GM23338 (cell line): ENCODE data around the gene CYTH1. TPM values are rescaled to one million over a fixed set of nuclear protein-coding genes. Genes with fewer than 3 reads are reported as not detected.

Experiments
- ATAC-seq: fragments of 200-7000 bp; cut with Tn5 transposase; 3 replicates; pipeline ENCODE4 v1.9.1; 2020
- DNase-seq: peaks from one replicate; pipeline ENCODE4 v3.0.0-alpha.2; 2015; ENCODE audit warnings: low spot score
- H2AFZ ChIP-seq: fragments of 200-600 bp; sonication (generic); 2 replicates; pipeline ENCODE4 v1.8.0; 2016; ENCODE audit warnings: antibody characterized with exemption, mild to moderate bottlenecking, moderate library complexity
- H3F3A ChIP-seq: fragments of 200-600 bp; sonication (generic); replicated peaks from 2 replicates; pipeline ENCODE4 v1.8.0; 2017; ENCODE audit warnings: antibody characterized with exemption, mixed run types, low read depth
- H3K27ac ChIP-seq: fragments of 200-600 bp; sonication (generic); 2 replicates; pipeline ENCODE4 v1.6.1; 2016; ENCODE audit warnings: low read depth
- H3K27me3 ChIP-seq: fragments of 200-600 bp; sonication (generic); 2 replicates; pipeline ENCODE4 v1.8.0; 2016; ENCODE audit warnings: mild to moderate bottlenecking, mixed run types, moderate library complexity; ENCODE audit not compliant: insufficient read depth
- H3K36me3 ChIP-seq: fragments of 200-600 bp; sonication (generic); 2 replicates; pipeline ENCODE4 v1.8.0; 2016; ENCODE audit warnings: mild to moderate bottlenecking; ENCODE audit not compliant: insufficient read depth
- H3K4me1 ChIP-seq: fragments of 200-600 bp; sonication (generic); 2 replicates; pipeline ENCODE4 v1.8.0; 2016; ENCODE audit warnings: mild to moderate bottlenecking, moderate library complexity; ENCODE audit not compliant: insufficient read depth
- H3K4me2 ChIP-seq: fragments of 200-600 bp; sonication (generic); 2 replicates; pipeline ENCODE4 v1.7.1; 2017; ENCODE audit warnings: mixed run types
- H3K4me3 ChIP-seq: fragments of 200-600 bp; sonication (generic); 2 replicates; pipeline ENCODE4 v1.6.1; 2016; ENCODE audit warnings: mixed run types
- H3K79me2 ChIP-seq: fragments of 200-600 bp; sonication (generic); replicated peaks from 2 replicates; pipeline ENCODE4 v1.8.0; 2017; ENCODE audit warnings: mild to moderate bottlenecking; ENCODE audit not compliant: insufficient read depth
- H3K9me2 ChIP-seq: fragments of 200-600 bp; sonication (generic); 2 replicates; pipeline ENCODE4 v1.8.0; 2017; ENCODE audit not compliant: insufficient read depth
- H4K20me1 ChIP-seq: fragments of 200-600 bp; sonication (generic); replicated peaks from 2 replicates; pipeline ENCODE4 v1.8.0; 2017; ENCODE audit warnings: mild to moderate bottlenecking; ENCODE audit not compliant: insufficient read depth
- H3K27ac Mint-ChIP-seq: 2 replicates; pipeline ENCODE4 v1.8.0; 2020; ENCODE audit warnings: inconsistent platforms, mild to moderate bottlenecking, moderate library complexity, mixed read lengths
- H3K27me3 Mint-ChIP-seq: 3 replicates; pipeline ENCODE4 v1.8.0; 2022; ENCODE audit warnings: low read depth, mild to moderate bottlenecking, moderate library complexity, mixed read lengths, inconsistent platforms; ENCODE audit not compliant: insufficient read depth, poor library complexity
- H3K36me3 Mint-ChIP-seq: 3 replicates; pipeline ENCODE4 v1.8.0; 2021; ENCODE audit warnings: low read depth, mild to moderate bottlenecking, inconsistent platforms, moderate library complexity, mixed read lengths
- H3K4me1 Mint-ChIP-seq: 3 replicates; pipeline ENCODE4 v1.8.0; 2020; ENCODE audit warnings: mild to moderate bottlenecking, inconsistent platforms, mixed read lengths
- H3K4me3 Mint-ChIP-seq: 3 replicates; pipeline ENCODE4 v1.8.0; 2021; ENCODE audit warnings: moderate library complexity, mild to moderate bottlenecking, inconsistent platforms, mixed read lengths
- H3K9me3 Mint-ChIP-seq: 3 replicates; pipeline ENCODE4 v1.8.0; 2020; ENCODE audit warnings: moderate library complexity, mild to moderate bottlenecking, inconsistent platforms, mixed read lengths
- EZH2phosphoT487 ChIP-seq: fragments of 200-600 bp; sonication (generic); IDR thresholded peaks from one replicate; pipeline ENCODE4 v1.8.1; 2018; ENCODE audit warnings: antibody characterized with exemption; ENCODE audit not compliant: unreplicated experiment
- JUNB ChIP-seq: IDR thresholded peaks from one replicate; pipeline ENCODE4 v1.6.1; 2016; ENCODE audit warnings: antibody characterized with exemption; ENCODE audit not compliant: unreplicated experiment
- NANOG ChIP-seq: IDR thresholded peaks from 2 replicates; pipeline ENCODE4 v1.6.1; 2016; ENCODE audit warnings: antibody characterized with exemption, borderline replicate concordance
- POLR2AphosphoS5 ChIP-seq: IDR thresholded peaks from 2 replicates; pipeline ENCODE4 v1.6.1; 2016; ENCODE audit warnings: antibody characterized with exemption, low read depth
- ZNF331 ChIP-seq: fragments of 250-450 bp; sonication (Bioruptor Pico); IDR thresholded peaks from 2 replicates; pipeline ENCODE4 v1.5.0; 2020; ENCODE audit warnings: low read depth, mild to moderate bottlenecking, moderate library complexity
- polyA plus RNA-seq: library from polyadenylated mRNA; unstranded; fragments of >200 nt; fragmentation: Nextera tagmentation; extraction: Ambion mirVana; gene quantifications from 2 replicates; pipeline ENCODE4 v1.2.1, GENCODE V29; 2016
- total RNA-seq: library from RNA; depleted of rRNA; stranded (reverse); fragments of >200 nt; shearing (Covaris generic); gene quantifications from 2 replicates; pipeline ENCODE4 v1.2.3, GENCODE V29; 2014
- TF ChIP-seq, protein P1 (sequence below): fragments of 250-450 bp; sonication (Bioruptor Pico); IDR thresholded peaks from 2 replicates; pipeline ENCODE4 v1.5.0; 2020; ENCODE audit warnings: mild to moderate bottlenecking, moderate library complexity
- TF ChIP-seq, protein P2 (sequence below): IDR thresholded peaks from 2 replicates; pipeline ENCODE4 v1.6.1; 2016; ENCODE audit warnings: antibody characterized with exemption

The CYTH1 gene
- total and polyA plus RNA-seq, 2 experiments from 2014 or later: 13.8 to 14.5 TPM

DNA sequence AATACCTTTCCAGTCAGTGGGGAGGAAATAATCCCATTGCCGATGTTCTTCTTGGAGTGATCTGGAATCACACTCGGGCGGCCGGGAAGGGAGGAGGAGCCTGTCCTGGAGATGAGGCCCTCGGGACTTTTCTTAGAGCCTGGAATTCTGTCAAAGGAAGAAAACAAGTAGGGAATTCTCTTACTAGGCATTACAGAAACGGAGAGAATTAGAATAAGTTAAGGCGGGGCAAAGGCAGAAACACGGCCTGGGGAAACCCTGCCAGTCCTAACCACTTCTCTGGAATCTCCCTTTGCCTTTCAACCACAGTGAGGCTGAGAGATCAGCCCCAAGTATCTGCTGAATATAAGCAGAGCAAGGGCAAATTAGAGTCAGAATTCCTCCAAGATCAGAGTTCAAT, 30.8 kb upstream of the CYTH1 start:
- Histone ChIP-seq H3K27ac (no peak overlapping the region), H3K36me3 (peaks cover 75% of the 10 kb centered on the region), H3K9me2 (no peaks in the 10 kb centered on the region), H4K20me1 (peaks cover 14% of the 10 kb centered on the region; the same call in 1 of the 2 replicates), H3K79me2 (peaks cover 7% of the 10 kb centered on the region; the same call in 1 of the 2 replicates), H2AFZ (no peak overlapping the region), H3K27me3 (no peaks in the 10 kb centered on the region), H3K4me3 (no peak overlapping the region), H3K4me1 (no peaks in the 10 kb centered on the region), H3K4me2 (no peak overlapping the region), H3F3A (peaks cover 12% of the 10 kb centered on the region; the same call in 1 of the 2 replicates)
- DNase-seq (no peak), ATAC-seq (no peak)
- H3K27ac Mint-ChIP-seq: no peak overlapping the region
- H3K36me3 Mint-ChIP-seq: peaks cover 88% of the 10 kb centered on the region
- no peak overlapping the region for H3K4me3 Mint-ChIP-seq
- TF ChIP-seq, protein P1, sequence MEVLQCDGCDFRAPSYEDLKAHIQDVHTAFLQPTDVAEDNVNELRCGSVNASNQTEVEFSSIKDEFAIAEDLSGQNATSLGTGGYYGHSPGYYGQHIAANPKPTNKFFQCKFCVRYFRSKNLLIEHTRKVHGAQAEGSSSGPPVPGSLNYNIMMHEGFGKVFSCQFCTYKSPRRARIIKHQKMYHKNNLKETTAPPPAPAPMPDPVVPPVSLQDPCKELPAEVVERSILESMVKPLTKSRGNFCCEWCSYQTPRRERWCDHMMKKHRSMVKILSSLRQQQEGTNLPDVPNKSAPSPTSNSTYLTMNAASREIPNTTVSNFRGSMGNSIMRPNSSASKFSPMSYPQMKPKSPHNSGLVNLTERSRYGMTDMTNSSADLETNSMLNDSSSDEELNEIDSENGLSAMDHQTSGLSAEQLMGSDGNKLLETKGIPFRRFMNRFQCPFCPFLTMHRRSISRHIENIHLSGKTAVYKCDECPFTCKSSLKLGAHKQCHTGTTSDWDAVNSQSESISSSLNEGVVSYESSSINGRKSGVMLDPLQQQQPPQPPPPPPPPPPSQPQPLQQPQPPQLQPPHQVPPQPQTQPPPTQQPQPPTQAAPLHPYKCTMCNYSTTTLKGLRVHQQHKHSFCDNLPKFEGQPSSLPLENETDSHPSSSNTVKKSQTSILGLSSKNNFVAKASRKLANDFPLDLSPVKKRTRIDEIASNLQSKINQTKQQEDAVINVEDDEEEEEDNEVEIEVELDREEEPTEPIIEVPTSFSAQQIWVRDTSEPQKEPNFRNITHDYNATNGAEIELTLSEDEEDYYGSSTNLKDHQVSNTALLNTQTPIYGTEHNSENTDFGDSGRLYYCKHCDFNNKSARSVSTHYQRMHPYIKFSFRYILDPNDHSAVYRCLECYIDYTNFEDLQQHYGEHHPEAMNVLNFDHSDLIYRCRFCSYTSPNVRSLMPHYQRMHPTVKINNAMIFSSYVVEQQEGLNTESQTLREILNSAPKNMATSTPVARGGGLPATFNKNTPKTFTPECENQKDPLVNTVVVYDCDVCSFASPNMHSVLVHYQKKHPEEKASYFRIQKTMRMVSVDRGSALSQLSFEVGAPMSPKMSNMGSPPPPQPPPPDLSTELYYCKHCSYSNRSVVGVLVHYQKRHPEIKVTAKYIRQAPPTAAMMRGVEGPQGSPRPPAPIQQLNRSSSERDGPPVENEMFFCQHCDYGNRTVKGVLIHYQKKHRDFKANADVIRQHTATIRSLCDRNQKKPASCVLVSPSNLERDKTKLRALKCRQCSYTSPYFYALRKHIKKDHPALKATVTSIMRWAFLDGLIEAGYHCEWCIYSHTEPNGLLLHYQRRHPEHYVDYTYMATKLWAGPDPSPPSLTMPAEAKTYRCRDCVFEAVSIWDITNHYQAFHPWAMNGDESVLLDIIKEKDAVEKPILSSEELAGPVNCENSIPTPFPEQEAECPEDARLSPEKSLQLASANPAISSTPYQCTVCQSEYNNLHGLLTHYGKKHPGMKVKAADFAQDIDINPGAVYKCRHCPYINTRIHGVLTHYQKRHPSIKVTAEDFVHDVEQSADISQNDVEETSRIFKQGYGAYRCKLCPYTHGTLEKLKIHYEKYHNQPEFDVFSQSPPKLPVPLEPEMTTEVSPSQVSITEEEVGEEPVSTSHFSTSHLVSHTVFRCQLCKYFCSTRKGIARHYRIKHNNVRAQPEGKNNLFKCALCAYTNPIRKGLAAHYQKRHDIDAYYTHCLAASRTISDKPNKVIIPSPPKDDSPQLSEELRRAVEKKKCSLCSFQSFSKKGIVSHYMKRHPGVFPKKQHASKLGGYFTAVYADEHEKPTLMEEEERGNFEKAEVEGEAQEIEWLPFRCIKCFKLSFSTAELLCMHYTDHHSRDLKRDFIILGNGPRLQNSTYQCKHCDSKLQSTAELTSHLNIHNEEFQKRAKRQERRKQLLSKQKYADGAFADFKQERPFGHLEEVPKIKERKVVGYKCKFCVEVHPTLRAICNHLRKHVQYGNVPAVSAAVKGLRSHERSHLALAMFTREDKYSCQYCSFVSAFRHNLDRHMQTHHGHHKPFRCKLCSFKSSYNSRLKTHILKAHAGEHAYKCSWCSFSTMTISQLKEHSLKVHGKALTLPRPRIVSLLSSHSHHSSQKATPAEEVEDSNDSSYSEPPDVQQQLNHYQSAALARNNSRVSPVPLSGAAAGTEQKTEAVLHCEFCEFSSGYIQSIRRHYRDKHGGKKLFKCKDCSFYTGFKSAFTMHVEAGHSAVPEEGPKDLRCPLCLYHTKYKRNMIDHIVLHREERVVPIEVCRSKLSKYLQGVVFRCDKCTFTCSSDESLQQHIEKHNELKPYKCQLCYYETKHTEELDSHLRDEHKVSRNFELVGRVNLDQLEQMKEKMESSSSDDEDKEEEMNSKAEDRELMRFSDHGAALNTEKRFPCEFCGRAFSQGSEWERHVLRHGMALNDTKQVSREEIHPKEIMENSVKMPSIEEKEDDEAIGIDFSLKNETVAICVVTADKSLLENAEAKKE (CRISPR knock-in tag): no peak
- no peak for TF ChIP-seq EZH2phosphoT487
- TF ChIP-seq ZNF331 (CRISPR knock-in tag): no peak
- TF ChIP-seq, protein P2, sequence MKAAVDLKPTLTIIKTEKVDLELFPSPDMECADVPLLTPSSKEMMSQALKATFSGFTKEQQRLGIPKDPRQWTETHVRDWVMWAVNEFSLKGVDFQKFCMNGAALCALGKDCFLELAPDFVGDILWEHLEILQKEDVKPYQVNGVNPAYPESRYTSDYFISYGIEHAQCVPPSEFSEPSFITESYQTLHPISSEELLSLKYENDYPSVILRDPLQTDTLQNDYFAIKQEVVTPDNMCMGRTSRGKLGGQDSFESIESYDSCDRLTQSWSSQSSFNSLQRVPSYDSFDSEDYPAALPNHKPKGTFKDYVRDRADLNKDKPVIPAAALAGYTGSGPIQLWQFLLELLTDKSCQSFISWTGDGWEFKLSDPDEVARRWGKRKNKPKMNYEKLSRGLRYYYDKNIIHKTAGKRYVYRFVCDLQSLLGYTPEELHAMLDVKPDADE: no peak
- no peak for TF ChIP-seq JUNB
- no peak for TF ChIP-seq NANOG
- TF ChIP-seq POLR2AphosphoS5: no peak
- H3K9me3 Mint-ChIP-seq: no peaks in the 10 kb centered on the region
- H3K4me1 Mint-ChIP-seq: no peaks in the 10 kb centered on the region
- H3K27me3 Mint-ChIP-seq: peaks cover 5% of the 10 kb centered on the region
